ENCODE results near the gene ANGPTL3.
"Not testable (repeated sequence)": the region's sequence is repeated elsewhere in the genome, so short reads cannot be mapped to it uniquely, and the experiment has no call there.

Gene ANGPTL3, protein sequence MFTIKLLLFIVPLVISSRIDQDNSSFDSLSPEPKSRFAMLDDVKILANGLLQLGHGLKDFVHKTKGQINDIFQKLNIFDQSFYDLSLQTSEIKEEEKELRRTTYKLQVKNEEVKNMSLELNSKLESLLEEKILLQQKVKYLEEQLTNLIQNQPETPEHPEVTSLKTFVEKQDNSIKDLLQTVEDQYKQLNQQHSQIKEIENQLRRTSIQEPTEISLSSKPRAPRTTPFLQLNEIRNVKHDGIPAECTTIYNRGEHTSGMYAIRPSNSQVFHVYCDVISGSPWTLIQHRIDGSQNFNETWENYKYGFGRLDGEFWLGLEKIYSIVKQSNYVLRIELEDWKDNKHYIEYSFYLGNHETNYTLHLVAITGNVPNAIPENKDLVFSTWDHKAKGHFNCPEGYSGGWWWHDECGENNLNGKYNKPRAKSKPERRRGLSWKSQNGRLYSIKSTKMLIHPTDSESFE

GRCh38 chr1:62597281-62597680, at the start of gene ANGPTL3:
ANGPTL3 (plus strand) TSS chr1:62597520; CDS start chr1:62597567, 47 bp downstream.
- no peak for DNase-seq

DNA sequence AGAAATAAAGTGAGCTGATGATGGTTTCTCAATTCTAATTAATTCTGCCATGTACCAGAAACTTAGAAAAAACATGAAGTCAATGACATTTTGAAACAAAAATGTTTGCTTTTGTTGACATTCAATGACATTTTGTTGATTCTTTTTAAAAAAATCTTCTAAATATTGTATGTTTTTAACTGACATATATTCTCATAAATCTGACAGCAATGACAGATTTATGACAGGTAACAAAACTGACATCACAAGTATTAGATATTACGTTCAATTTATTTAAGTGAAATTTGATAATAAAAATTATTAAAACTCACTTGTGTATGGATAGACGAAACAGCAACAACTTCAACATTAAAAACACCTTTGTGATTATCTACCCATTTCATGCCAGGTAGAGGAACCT, 36.0 kb upstream of the ANGPTL3 start:
- no peak for DNase-seq

DNA sequence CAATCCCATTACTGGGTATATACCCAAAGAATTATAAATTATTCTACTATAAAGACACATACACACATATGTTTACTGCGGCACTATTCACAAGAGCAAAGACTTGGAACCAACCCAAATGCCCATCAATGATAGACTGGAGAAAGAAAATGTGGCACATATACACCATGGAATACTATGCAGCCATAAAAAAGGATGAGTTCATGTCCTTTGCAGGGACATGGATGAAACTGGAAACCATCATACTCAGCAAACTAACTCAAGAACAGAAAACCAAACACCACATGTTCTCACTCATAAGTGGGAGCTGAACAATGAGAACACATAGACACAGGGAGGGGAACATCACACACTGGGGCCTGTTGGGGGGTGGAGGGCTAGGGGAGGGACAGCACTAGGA, 30.1 kb upstream of the ANGPTL3 start:
- not testable (repeated sequence) for DNase-seq

GRCh38 chr1:62567926-62568325, 29.4 kb upstream of the ANGPTL3 start:
- DNase-seq: not testable (repeated sequence)

- DNase-seq: not testable (repeated sequence)
Observed at GRCh38 chr1:62571517-62571916, 25.8 kb upstream of the ANGPTL3 start.

DNA sequence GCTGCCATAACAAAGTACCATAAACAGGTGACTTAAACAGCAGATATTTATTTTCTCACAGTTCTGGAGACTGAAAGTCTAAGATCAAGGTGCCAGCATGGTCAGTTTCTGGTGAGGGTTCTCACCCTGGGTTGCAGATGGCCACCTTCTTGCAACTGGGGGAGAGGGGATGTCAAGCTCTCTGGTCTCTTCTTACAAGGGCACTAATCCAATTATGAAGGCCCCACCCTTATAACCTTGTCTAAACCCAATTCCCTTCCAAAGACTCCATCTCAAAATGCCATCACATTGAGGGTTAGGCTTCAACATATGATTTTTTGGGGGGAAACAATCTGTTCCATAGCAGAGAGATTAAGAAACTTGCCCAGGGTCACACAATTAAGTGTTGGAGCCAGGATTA, 24.8 kb upstream of the ANGPTL3 start:
- no peak for DNase-seq

- no peak for DNase-seq
Observed at GRCh38 chr1:62573675-62574074, 23.6 kb upstream of the ANGPTL3 start.

DNA sequence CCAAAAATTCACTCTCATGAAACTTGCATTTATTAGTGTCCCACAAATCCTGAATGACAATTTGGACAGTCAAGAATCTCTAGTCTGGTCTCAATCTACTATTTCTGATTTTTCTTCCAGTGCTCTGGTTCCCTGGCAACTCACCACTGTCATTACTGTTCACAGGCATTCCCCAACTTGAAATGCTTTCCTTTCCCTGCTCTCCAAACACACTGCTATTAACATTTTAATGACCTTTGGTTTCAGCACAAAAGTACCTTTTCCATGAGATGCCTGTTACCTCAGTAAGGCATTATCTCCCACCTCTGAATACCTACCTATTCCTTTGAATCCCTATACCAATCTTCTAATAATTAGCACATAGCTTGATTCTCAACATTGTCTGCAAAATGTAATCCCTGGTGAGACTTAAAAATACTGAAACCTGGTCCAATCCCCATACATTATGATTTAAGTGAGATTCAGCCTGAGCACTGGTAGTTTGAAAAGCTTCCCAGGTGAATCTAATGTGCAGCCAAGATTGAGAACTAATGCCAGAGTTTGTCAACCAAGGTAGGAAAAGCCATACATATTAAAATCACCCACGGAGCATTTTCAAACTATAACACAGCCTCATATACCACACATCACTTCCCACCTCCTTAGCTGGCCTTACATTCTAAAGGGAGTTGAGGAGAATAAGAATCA, 11.7 kb upstream of the ANGPTL3 start:
- no peak for DNase-seq

- DNase-seq: no peak
Observed at GRCh38 chr1:62588000-62588399, 9.3 kb upstream of the ANGPTL3 start.

- DNase-seq: no peak
Observed at GRCh38 chr1:62589321-62589720, 8.0 kb upstream of the ANGPTL3 start.

GRCh38 chr1:62590255-62590969, 6.9 kb upstream of the ANGPTL3 start:
- DNase-seq: no peak

DNA sequence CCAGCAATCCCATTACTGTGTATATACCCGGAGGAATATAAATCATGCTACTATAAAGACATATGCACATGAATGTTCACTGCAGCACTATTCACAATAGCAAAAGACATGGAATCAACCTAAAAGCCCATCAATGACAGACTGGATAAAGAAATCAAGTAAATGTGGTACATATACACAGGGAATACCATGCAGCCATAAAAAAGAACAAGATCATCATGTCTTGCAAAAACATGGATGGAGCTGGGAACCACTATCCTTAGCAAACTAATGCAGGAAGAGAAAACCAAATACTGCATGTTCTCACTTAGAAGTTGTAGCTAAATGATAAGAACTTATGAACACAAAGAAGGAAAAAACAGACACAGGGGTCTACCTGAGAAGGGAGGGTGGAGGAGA, 6.4 kb upstream of the ANGPTL3 start:
- DNase-seq: no peak

GRCh38 chr1:62593825-62594394, 3.4 kb upstream of the ANGPTL3 start:
- no peak for DNase-seq

DNA sequence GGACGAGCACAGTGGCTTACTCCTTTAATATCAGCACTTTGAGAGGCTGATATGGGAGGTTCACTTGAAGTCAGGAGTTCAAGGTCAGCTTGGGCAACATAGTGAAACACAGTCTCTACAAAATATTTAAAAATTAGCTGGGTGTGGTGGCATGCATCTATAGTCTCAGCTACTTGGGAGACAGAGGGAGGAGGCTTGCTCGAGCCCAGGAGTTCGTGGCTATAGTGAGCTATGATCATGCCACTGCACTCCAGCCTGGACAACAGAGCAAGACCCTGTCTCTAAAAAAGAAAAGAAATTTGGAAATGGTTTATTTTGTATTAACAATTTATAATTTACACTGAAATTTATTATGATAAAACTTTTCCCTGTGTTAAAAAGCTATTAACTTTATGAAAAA, 1.7 kb upstream of the ANGPTL3 start:
- DNase-seq: no peak

DNA sequence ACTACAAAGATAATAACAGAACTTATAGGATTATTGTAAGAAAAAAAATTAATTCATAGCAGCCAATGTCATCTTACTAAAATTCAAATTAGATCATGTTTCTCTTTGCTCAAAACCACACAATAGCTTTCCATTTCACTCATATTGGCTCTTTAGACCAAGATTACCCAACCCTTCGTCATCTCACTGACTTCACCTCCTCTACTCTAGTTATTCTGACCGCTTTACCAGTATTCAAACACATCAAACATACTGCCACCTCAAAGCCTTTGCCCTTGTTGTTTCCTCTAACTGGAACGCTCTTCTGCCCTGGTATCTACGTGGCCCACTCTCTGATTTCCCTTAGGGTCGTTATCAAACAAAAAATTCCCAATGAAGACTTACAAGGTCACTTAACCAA, 1.7 kb downstream of the ANGPTL3 start:
- no peak for DNase-seq

GRCh38 chr1:62601457-62601856, 4.1 kb downstream of the ANGPTL3 start:
- no peak for DNase-seq

DNA sequence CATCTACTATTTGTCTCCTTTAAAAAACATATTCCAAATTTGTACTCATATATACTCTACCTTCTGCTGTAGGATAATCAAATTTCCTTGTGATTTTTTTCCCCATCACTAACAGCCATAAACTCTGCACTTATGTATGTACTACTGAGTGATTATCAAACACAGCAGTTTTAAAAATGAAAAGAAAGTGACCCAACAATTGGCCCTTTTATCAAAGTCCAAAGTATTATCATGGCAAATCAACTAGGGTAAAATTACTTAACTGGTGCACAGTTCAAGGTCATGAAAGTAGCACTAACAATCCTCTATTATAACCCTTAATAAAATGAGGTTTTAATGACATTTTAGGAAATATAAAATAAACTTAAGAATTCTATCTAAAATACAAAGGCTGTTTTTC, 11.6 kb downstream of the ANGPTL3 start:
- DNase-seq: no peak

- not testable (repeated sequence) for DNase-seq
Observed at GRCh38 chr1:62610588-62610987, 13.3 kb downstream of the ANGPTL3 start.

DNA sequence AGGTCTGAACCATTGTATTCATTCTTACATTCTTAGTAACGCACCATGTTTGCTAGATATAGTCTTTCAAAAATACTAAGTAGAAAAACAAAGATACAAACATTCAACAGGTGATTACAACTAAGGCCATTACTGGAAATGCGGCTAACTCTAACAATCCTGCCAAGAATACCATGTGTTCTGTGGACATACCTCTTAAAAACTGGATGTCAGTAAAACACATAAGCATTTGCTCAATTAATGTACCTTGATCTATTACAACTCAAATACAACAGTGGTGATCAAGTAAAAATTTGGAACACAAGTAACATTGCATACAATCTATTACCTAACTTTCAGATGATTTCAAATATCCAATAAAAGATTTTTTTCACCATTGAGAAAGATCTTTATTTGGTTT, 15.4 kb downstream of the ANGPTL3 start:
- no peak for DNase-seq

- no peak for DNase-seq
Observed at GRCh38 chr1:62613325-62613727, 16.0 kb downstream of the ANGPTL3 start.

DNA sequence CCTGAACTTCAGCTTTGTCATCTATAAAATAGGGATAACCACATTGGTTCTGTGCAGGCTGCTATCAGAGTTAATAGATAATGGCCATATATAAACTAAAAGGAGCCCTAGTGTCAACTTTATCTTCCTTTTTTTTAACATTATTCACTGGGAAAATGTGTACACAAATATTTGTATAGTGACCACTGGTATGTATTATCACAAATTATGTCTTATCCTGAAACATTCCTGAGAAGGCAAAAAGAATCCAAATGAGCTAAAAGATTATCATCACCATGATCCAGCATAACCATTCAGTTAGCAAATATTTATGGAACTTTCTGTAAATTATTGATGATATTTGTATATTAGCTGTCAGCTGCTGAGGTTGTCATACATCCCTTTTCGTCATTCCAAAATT, 16.6 kb downstream of the ANGPTL3 start:
- DNase-seq: no peak

- DNase-seq: no peak
Observed at GRCh38 chr1:62621907-62622306, 24.6 kb downstream of the ANGPTL3 start.

DNA sequence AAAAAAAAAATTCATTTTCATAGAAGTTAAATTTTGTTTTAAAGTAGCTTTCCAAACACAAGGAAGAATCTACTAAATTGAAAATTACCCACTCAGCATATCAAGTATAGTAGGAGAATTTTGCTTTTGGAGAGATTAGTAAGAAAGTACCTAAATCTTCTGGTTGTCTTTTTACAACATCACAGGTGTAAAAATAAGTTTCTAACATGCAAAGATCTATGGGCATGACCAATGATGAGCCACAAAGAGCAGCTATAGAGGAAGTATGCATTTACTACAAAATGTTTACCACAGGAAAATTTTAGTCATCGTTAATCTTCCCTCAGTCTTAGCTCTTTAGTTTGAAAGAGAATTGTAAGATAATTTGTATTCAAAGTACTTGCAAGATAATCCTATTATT, 28.1 kb downstream of the ANGPTL3 start:
- DNase-seq: no peak

Measured in stimulated activated CD4-positive, alpha-beta T cell treated with anti-CD3 and anti-CD28 coated beads, Interleukin-1b, Interleukin-23, amount 100 ng/mL, for 48 hours (primary cell).